SK-N-SH treated with all-trans-retinoic acid at 6 μM for 48 hours (cell line): ENCODE results near the gene SMIM38.
A peak's percentile ranks its signal among the peaks of the same experiment; 100 is the strongest.

Experiments
- ATAC-seq: fragments of 200-7000 bp; cut with Tn5 transposase; 3 replicates; pipeline ENCODE4 v1.9.1; 2020; ENCODE audit warnings: mild to moderate bottlenecking, moderate library complexity
- ARNTL ChIP-seq: fragments of 450-650 bp; formaldehyde crosslinking; IDR thresholded peaks from 2 replicates; pipeline ENCODE4 v1.5.0; 2020; ENCODE audit warnings: low read depth, mild to moderate bottlenecking, moderate library complexity, borderline replicate concordance
- CSDC2 ChIP-seq: fragments of 250-450 bp; sonication (Bioruptor Pico); IDR thresholded peaks from 2 replicates; pipeline ENCODE4 v1.5.0; 2020; ENCODE audit warnings: mild to moderate bottlenecking, moderate library complexity
- GLIS3 ChIP-seq: fragments of 250-450 bp; sonication (Bioruptor Pico); IDR thresholded peaks from 2 replicates; pipeline ENCODE4 v1.5.0; 2020; ENCODE audit warnings: mild to moderate bottlenecking, moderate library complexity
- ISL1 ChIP-seq: fragments of 250-450 bp; sonication (Bioruptor Pico); IDR thresholded peaks from 2 replicates; pipeline ENCODE4 v2.1.2; 2022; ENCODE audit warnings: mild to moderate bottlenecking, moderate library complexity
- OSR1 ChIP-seq: fragments of 250-450 bp; sonication (Bioruptor Pico); IDR thresholded peaks from 2 replicates; pipeline ENCODE4 v1.8.0; 2022; ENCODE audit warnings: moderate library complexity, mild to moderate bottlenecking, inconsistent platforms
- PPARA ChIP-seq: fragments of 250-450 bp; sonication (Bioruptor Pico); IDR thresholded peaks from 2 replicates; pipeline ENCODE4 v1.5.0; 2020; ENCODE audit warnings: mild to moderate bottlenecking, borderline replicate concordance
- RARB ChIP-seq: fragments of 250-450 bp; sonication (Bioruptor Pico); IDR thresholded peaks from 2 replicates; pipeline ENCODE4 v1.8.0; 2021; ENCODE audit warnings: mild to moderate bottlenecking, moderate library complexity
- SNAI2 ChIP-seq: fragments of 250-450 bp; sonication (Bioruptor Pico); IDR thresholded peaks from 2 replicates; pipeline ENCODE4 v1.5.0; 2020; ENCODE audit warnings: mild to moderate bottlenecking, moderate library complexity
- TOX ChIP-seq: fragments of 250-450 bp; sonication (Bioruptor Pico); IDR thresholded peaks from 2 replicates; pipeline ENCODE4 v1.8.0; 2021; ENCODE audit warnings: mild to moderate bottlenecking, moderate library complexity, borderline replicate concordance
- ZC3H10 ChIP-seq: fragments of 250-450 bp; sonication (Bioruptor Pico); IDR thresholded peaks from 2 replicates; pipeline ENCODE4 v1.5.1; 2021; ENCODE audit warnings: mild to moderate bottlenecking, moderate library complexity
- ZNF565 ChIP-seq: fragments of 450-650 bp; formaldehyde crosslinking; conservative IDR thresholded peaks from 2 replicates; pipeline ENCODE4 v1.5.0; 2020; ENCODE audit warnings: low read depth, mild to moderate bottlenecking, moderate library complexity
- ZNF70 ChIP-seq: fragments of 450-650 bp; formaldehyde crosslinking; IDR thresholded peaks from 2 replicates; pipeline ENCODE4 v1.5.0; 2020; ENCODE audit warnings: mild to moderate bottlenecking, moderate library complexity
- ZNF8 ChIP-seq: fragments of 450-650 bp; formaldehyde crosslinking; IDR thresholded peaks from 2 replicates; pipeline ENCODE4 v1.5.0; 2020; ENCODE audit warnings: mild to moderate bottlenecking, moderate library complexity
- TF ChIP-seq, protein P1 (sequence below): fragments of 250-450 bp; sonication (Bioruptor Pico); IDR thresholded peaks from 2 replicates; pipeline ENCODE4 v1.5.0; 2020; ENCODE audit warnings: mild to moderate bottlenecking, moderate library complexity
- TF ChIP-seq, protein P2 (sequence below): fragments of 250-450 bp; sonication (Bioruptor Pico); IDR thresholded peaks from 2 replicates; pipeline ENCODE4 v1.5.1; 2021; ENCODE audit warnings: mild to moderate bottlenecking, moderate library complexity
- TF ChIP-seq, protein P3 (sequence below): fragments of 250-450 bp; sonication (Bioruptor Pico); IDR thresholded peaks from 2 replicates; pipeline ENCODE4 v1.5.1; 2020; ENCODE audit warnings: low read depth, mild to moderate bottlenecking, moderate library complexity

SMIM38 gene

DNA sequence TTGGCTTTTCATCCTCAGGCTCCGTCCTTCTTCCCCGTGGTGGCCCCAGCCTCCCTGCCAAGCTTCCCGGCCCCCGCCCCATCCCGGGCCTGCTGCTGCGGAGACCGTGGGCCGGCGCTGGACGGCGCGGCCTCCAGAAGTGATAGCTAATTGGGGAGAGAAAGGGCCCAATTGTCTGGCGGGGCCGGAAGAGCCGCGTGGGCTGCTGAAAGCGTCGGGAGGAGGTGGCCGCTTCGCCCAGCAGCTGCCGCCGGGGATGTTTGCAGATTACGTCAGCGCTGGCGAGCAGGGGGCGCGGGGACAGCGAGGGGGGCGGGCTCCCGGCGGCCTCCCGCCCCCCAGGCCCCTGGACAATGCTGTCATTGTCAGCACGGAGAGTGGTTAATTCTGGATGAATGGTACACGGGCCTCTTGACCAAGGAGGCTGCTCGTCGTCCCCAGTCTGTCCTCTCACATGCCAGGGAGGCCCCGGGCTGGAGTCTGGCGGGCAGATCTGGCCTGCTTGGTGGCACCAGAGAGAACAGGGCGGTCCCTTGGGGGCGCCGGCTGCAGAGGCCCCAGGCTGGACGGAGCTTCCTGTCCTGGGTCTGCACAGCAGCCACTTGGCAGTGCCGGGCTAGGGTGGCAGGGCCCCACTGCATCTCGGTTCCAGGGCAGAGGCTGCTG lies 1.6 kb downstream of the SMIM38 start (continued):
- TF ChIP-seq, protein P1, sequence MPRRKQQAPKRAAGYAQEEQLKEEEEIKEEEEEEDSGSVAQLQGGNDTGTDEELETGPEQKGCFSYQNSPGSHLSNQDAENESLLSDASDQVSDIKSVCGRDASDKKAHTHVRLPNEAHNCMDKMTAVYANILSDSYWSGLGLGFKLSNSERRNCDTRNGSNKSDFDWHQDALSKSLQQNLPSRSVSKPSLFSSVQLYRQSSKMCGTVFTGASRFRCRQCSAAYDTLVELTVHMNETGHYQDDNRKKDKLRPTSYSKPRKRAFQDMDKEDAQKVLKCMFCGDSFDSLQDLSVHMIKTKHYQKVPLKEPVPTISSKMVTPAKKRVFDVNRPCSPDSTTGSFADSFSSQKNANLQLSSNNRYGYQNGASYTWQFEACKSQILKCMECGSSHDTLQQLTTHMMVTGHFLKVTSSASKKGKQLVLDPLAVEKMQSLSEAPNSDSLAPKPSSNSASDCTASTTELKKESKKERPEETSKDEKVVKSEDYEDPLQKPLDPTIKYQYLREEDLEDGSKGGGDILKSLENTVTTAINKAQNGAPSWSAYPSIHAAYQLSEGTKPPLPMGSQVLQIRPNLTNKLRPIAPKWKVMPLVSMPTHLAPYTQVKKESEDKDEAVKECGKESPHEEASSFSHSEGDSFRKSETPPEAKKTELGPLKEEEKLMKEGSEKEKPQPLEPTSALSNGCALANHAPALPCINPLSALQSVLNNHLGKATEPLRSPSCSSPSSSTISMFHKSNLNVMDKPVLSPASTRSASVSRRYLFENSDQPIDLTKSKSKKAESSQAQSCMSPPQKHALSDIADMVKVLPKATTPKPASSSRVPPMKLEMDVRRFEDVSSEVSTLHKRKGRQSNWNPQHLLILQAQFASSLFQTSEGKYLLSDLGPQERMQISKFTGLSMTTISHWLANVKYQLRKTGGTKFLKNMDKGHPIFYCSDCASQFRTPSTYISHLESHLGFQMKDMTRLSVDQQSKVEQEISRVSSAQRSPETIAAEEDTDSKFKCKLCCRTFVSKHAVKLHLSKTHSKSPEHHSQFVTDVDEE (CRISPR knock-in tag): 0 out of 2 replicates have a peak, but pooled peaks have one; percentile 19
- TF ChIP-seq ZNF8: no peak
- no peak for TF ChIP-seq GLIS3 (CRISPR knock-in tag)
- TF ChIP-seq ZNF70 (CRISPR knock-in tag): no peak; the same call in 1 of the 2 replicates
- TF ChIP-seq ZNF565: no peak
- no peak for TF ChIP-seq ZC3H10
- TF ChIP-seq, all 23 proteins: peak for 3

DNA sequence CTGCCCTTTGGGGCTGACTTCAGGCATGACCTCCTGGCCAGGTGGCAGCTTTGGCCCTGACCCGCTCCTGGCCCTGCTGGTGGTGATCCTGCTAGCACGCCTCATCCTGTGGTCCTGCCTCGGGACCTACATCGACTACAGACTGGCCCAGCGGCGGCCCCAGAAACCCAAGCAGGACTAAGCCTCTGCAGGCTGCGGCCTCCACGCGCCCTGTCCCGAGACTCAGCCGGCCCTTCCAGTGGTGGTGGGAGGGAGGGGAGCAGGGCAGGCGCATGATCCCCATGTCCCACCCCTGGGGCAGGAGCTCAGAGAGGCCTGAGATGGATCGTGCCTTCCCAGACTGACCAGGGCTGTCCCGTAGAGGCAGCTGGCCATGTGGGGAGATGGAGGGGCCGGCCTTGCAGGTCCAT lies 2.1 kb downstream of the SMIM38 start:
- TF ChIP-seq TOX: no peak
- TF ChIP-seq, protein P1 (CRISPR knock-in tag): 0 out of 2 replicates have a peak, but pooled peaks have one; percentile 2
- no peak for ATAC-seq

- TF ChIP-seq TOX (no peak), ARNTL (CRISPR knock-in tag) (no peak), RARB (CRISPR knock-in tag) (no peak), GLIS3 (CRISPR knock-in tag) (no peak), CSDC2 (no peak), PPARA (CRISPR knock-in tag) (no peak), ZNF70 (CRISPR knock-in tag) (no peak), OSR1 (no peak), ZC3H10 (no peak), SNAI2 (CRISPR knock-in tag) (no peak), ISL1 (CRISPR knock-in tag) (no peak)
- TF ChIP-seq, protein P2, sequence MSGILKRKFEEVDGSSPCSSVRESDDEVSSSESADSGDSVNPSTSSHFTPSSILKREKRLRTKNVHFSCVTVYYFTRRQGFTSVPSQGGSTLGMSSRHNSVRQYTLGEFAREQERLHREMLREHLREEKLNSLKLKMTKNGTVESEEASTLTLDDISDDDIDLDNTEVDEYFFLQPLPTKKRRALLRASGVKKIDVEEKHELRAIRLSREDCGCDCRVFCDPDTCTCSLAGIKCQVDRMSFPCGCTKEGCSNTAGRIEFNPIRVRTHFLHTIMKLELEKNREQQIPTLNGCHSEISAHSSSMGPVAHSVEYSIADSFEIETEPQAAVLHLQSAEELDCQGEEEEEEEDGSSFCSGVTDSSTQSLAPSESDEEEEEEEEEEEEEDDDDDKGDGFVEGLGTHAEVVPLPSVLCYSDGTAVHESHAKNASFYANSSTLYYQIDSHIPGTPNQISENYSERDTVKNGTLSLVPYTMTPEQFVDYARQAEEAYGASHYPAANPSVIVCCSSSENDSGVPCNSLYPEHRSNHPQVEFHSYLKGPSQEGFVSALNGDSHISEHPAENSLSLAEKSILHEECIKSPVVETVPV (CRISPR knock-in tag): no peak
- TF ChIP-seq, protein P3, sequence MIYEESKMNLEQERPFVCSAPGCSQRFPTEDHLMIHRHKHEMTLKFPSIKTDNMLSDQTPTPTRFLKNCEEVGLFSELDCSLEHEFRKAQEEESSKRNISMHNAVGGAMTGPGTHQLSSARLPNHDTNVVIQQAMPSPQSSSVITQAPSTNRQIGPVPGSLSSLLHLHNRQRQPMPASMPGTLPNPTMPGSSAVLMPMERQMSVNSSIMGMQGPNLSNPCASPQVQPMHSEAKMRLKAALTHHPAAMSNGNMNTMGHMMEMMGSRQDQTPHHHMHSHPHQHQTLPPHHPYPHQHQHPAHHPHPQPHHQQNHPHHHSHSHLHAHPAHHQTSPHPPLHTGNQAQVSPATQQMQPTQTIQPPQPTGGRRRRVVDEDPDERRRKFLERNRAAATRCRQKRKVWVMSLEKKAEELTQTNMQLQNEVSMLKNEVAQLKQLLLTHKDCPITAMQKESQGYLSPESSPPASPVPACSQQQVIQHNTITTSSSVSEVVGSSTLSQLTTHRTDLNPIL: no peak
- ATAC-seq: no peak
Observed at GRCh38 chr11:69158301-69159149, 2.8 kb downstream of the SMIM38 start.

- no peak for ATAC-seq
- TF ChIP-seq OSR1 (no peak), ZNF70 (CRISPR knock-in tag) (no peak)
- TF ChIP-seq, protein P1 (CRISPR knock-in tag): no peak
Observed at GRCh38 chr11:69159150-69159852, 3.6 kb downstream of the SMIM38 start.
